ENCODE data around the gene PWP2.
"Not testable (repeated sequence)": the region's sequence is repeated elsewhere in the genome, so short reads cannot be mapped to it uniquely, and the experiment has no call there.

- not testable (repeated sequence) for TF ChIP-seq JUND (IDR thresholded peaks at IDR 0.05); CTCF (IDR thresholded peaks at IDR 0.05; ENCODE audit: low read depth, low read length, missing input control); EGR1 (IDR thresholded peaks at IDR 0.05; ENCODE audit: low read depth in 2 of 2); GABPA (IDR thresholded peaks at IDR 0.05 in 1 of 2, conservative IDR thresholded peaks at IDR 0.05 in 1 of 2); YY1 (IDR thresholded peaks at IDR 0.05); TAF1 (conservative IDR thresholded peaks at IDR 0.05); RAD21 (IDR thresholded peaks at IDR 0.05); MAX (IDR thresholded peaks at IDR 0.05)
- TF ChIP-seq, protein P1, sequence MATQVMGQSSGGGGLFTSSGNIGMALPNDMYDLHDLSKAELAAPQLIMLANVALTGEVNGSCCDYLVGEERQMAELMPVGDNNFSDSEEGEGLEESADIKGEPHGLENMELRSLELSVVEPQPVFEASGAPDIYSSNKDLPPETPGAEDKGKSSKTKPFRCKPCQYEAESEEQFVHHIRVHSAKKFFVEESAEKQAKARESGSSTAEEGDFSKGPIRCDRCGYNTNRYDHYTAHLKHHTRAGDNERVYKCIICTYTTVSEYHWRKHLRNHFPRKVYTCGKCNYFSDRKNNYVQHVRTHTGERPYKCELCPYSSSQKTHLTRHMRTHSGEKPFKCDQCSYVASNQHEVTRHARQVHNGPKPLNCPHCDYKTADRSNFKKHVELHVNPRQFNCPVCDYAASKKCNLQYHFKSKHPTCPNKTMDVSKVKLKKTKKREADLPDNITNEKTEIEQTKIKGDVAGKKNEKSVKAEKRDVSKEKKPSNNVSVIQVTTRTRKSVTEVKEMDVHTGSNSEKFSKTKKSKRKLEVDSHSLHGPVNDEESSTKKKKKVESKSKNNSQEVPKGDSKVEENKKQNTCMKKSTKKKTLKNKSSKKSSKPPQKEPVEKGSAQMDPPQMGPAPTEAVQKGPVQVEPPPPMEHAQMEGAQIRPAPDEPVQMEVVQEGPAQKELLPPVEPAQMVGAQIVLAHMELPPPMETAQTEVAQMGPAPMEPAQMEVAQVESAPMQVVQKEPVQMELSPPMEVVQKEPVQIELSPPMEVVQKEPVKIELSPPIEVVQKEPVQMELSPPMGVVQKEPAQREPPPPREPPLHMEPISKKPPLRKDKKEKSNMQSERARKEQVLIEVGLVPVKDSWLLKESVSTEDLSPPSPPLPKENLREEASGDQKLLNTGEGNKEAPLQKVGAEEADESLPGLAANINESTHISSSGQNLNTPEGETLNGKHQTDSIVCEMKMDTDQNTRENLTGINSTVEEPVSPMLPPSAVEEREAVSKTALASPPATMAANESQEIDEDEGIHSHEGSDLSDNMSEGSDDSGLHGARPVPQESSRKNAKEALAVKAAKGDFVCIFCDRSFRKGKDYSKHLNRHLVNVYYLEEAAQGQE (IDR thresholded peaks at IDR 0.05), result not testable (repeated sequence)
Measured at GRCh38 chr21:44134732-44135131, 27.5 kb downstream of the PWP2 start.

Data from liver (tissue), 3 donors.